ENCODE measurements around the gene RUNDC3A.
A peak's percentile ranks its signal among the peaks of the same experiment; 100 is the strongest.

The RUNDC3A gene

GRCh38 chr17:44266402-44267164 is 41.8 kb upstream of the RUNDC3A start:
- H3K4me1 ChIP-seq, result no peaks in the 10 kb centered on the region; the same call in 1 of the 2 replicates
- H3K9me3 ChIP-seq, result no peaks in the 10 kb centered on the region
- no peaks in the 10 kb centered on the region for H3K36me3 ChIP-seq
- no peaks in the 10 kb centered on the region for H3K27me3 ChIP-seq
- DNase-seq, result no peak
- TF ChIP-seq CTCF (IDR thresholded peaks at IDR 0.05; ENCODE audit: low read depth, low read length), result 0 out of 2 replicates have a peak, but pooled peaks have one; percentile 8
- H3K4me3 ChIP-seq (ENCODE audit: low read depth, low read length), result no peak overlapping the region

GRCh38 chr17:44267165-44267455 is 41.3 kb upstream of the RUNDC3A start:
- no peak for TF ChIP-seq CTCF (IDR thresholded peaks at IDR 0.05; ENCODE audit: low read depth, low read length)
- no peak for DNase-seq
- Histone ChIP-seq H3K27me3 (no peaks in the 10 kb centered on the region), H3K4me3 (ENCODE audit: low read depth, low read length) (no peak overlapping the region), H3K4me1 (no peaks in the 10 kb centered on the region; the same call in 1 of the 2 replicates), H3K9me3 (no peaks in the 10 kb centered on the region), H3K36me3 (no peaks in the 10 kb centered on the region)

- TF ChIP-seq CTCF (IDR thresholded peaks at IDR 0.05; ENCODE audit: low read depth, low read length), result no peak
- Histone ChIP-seq H3K4me1 (no peaks in the 10 kb centered on the region; the same call in 1 of the 2 replicates), H3K27me3 (no peaks in the 10 kb centered on the region), H3K4me3 (ENCODE audit: low read depth, low read length) (no peak within 1 kb of the TSS), H3K9me3 (no peaks in the 10 kb centered on the region), H3K36me3 (no peaks in the 10 kb centered on the region)
- no peak for DNase-seq
Measured at GRCh38 chr17:44267818-44268490, 40.4 kb upstream of the RUNDC3A start, which contains the start of gene SLC4A1. TSS of gene SLC4A1 (minus strand) at chr17:44268135. CDS start at chr17:44262866, 5,269 bp downstream.

GRCh38 chr17:44268709-44269534 is 39.5 kb upstream of the RUNDC3A start:
- H3K4me3 ChIP-seq (ENCODE audit: low read depth, low read length), result no peak overlapping the region
- H3K4me1 ChIP-seq, result no peaks in the 10 kb centered on the region; the same call in 1 of the 2 replicates
- no peak for TF ChIP-seq CTCF (IDR thresholded peaks at IDR 0.05; ENCODE audit: low read depth, low read length)
- no peaks in the 10 kb centered on the region for H3K27me3 ChIP-seq
- no peaks in the 10 kb centered on the region for H3K36me3 ChIP-seq
- no peak for DNase-seq
- H3K9me3 ChIP-seq, result no peaks in the 10 kb centered on the region

GRCh38 chr17:44269535-44270240 is 38.7 kb upstream of the RUNDC3A start:
- Histone ChIP-seq H3K9me3 (no peaks in the 10 kb centered on the region), H3K4me3 (ENCODE audit: low read depth, low read length) (no peak overlapping the region), H3K36me3 (no peaks in the 10 kb centered on the region), H3K27me3 (no peaks in the 10 kb centered on the region), H3K4me1 (no peaks in the 10 kb centered on the region; the same call in 1 of the 2 replicates)
- DNase-seq, result no peak
- no peak for TF ChIP-seq CTCF (IDR thresholded peaks at IDR 0.05; ENCODE audit: low read depth, low read length)

All from BE2C (cell line).